ENCODE results near the gene SLC2A10.

The SLC2A10 gene

GRCh38 chr20:46663531-46663930 is 45.9 kb upstream of the SLC2A10 start:
- no peak overlapping the region for H3K27ac ChIP-seq (ENCODE audit: low read depth, low read length)
- H3K36me3 ChIP-seq (ENCODE audit: low read length): no peaks in the 10 kb centered on the region
- no peaks in the 10 kb centered on the region for H3K27me3 ChIP-seq (ENCODE audit: low read length)
- TF ChIP-seq CTCF (IDR thresholded peaks at IDR 0.05; ENCODE audit: insufficient read depth, low read length, poor library complexity, severe bottlenecking): no peak
- no peak for TF ChIP-seq EZH2phosphoT487 (conservative IDR thresholded peaks at IDR 0.05; ENCODE audit: low read length)
- no peaks in the 10 kb centered on the region for H3F3A ChIP-seq (ENCODE audit: insufficient read depth)
- no peaks in the 10 kb centered on the region for H3K9me2 ChIP-seq (replicated peaks; ENCODE audit: insufficient read depth, low read length)
- H3K4me2 ChIP-seq (ENCODE audit: low read depth, low read length, poor library complexity, severe bottlenecking): no peak overlapping the region
- H4K20me1 ChIP-seq (ENCODE audit: low read depth, low read length): no peaks in the 10 kb centered on the region
- no peaks in the 10 kb centered on the region for H3K9me3 ChIP-seq (ENCODE audit: insufficient read depth, low read length)
- H3K79me2 ChIP-seq (ENCODE audit: insufficient read depth, low read length): no peaks in the 10 kb centered on the region
- no peak overlapping the region for H3K9ac ChIP-seq (ENCODE audit: low read length)
- H2AFZ ChIP-seq (ENCODE audit: low read depth, low read length, severe bottlenecking): no peak overlapping the region
- no peak overlapping the region for H3K4me3 ChIP-seq (ENCODE audit: insufficient read depth, low read length, poor library complexity, severe bottlenecking)

GRCh38 chr20:46665602-46666001 is 43.8 kb upstream of the SLC2A10 start:
- H3K27ac ChIP-seq (ENCODE audit: low read depth, low read length): no peak overlapping the region
- TF ChIP-seq EZH2phosphoT487 (conservative IDR thresholded peaks at IDR 0.05; ENCODE audit: low read length) (no peak), CTCF (IDR thresholded peaks at IDR 0.05; ENCODE audit: insufficient read depth, low read length, poor library complexity, severe bottlenecking) (no peak)
- H3K4me2 ChIP-seq (ENCODE audit: low read depth, low read length, poor library complexity, severe bottlenecking): no peak overlapping the region
- no peak overlapping the region for H3K9ac ChIP-seq (ENCODE audit: low read length)
- no peaks in the 10 kb centered on the region for H3K79me2 ChIP-seq (ENCODE audit: insufficient read depth, low read length)
- no peaks in the 10 kb centered on the region for H3K9me2 ChIP-seq (replicated peaks; ENCODE audit: insufficient read depth, low read length)
- H3K27me3 ChIP-seq (ENCODE audit: low read length): no peaks in the 10 kb centered on the region
- H3K36me3 ChIP-seq (ENCODE audit: low read length): no peaks in the 10 kb centered on the region
- no peaks in the 10 kb centered on the region for H4K20me1 ChIP-seq (ENCODE audit: low read depth, low read length)
- no peak overlapping the region for H2AFZ ChIP-seq (ENCODE audit: low read depth, low read length, severe bottlenecking)
- no peaks in the 10 kb centered on the region for H3F3A ChIP-seq (ENCODE audit: insufficient read depth)
- peaks cover 8% of the 10 kb centered on the region; the same call in 1 of the 2 replicates for H3K9me3 ChIP-seq (ENCODE audit: insufficient read depth, low read length)
- no peak overlapping the region for H3K4me3 ChIP-seq (ENCODE audit: insufficient read depth, low read length, poor library complexity, severe bottlenecking)

- no peaks in the 10 kb centered on the region for H3K9me2 ChIP-seq (replicated peaks; ENCODE audit: insufficient read depth, low read length)
- H4K20me1 ChIP-seq (ENCODE audit: low read depth, low read length): no peaks in the 10 kb centered on the region
These were observed 43.1 kb upstream of the SLC2A10 start for GRCh38 chr20:46666306-46666705.

More at GRCh38 chr20:46666306-46666705, 43.1 kb upstream of the SLC2A10 start:
- Histone ChIP-seq H3K79me2 (ENCODE audit: insufficient read depth, low read length) (no peaks in the 10 kb centered on the region), H3K27ac (ENCODE audit: low read depth, low read length) (no peak overlapping the region), H3K27me3 (ENCODE audit: low read length) (no peaks in the 10 kb centered on the region), H3K9ac (ENCODE audit: low read length) (no peak overlapping the region), H3K9me3 (ENCODE audit: insufficient read depth, low read length) (peaks cover 14% of the 10 kb centered on the region; the same call in 1 of the 2 replicates), H3K4me2 (ENCODE audit: low read depth, low read length, poor library complexity, severe bottlenecking) (no peak overlapping the region), H2AFZ (ENCODE audit: low read depth, low read length, severe bottlenecking) (no peak overlapping the region), H3F3A (ENCODE audit: insufficient read depth) (no peaks in the 10 kb centered on the region), H3K4me3 (ENCODE audit: insufficient read depth, low read length, poor library complexity, severe bottlenecking) (no peak overlapping the region), H3K36me3 (ENCODE audit: low read length) (no peaks in the 10 kb centered on the region)
- TF ChIP-seq EZH2phosphoT487 (conservative IDR thresholded peaks at IDR 0.05; ENCODE audit: low read length): no peak
- TF ChIP-seq CTCF (IDR thresholded peaks at IDR 0.05; ENCODE audit: insufficient read depth, low read length, poor library complexity, severe bottlenecking): no peak
